GM19463 (cell line): Measurements from ENCODE around the gene S100A8.

Source experiments
- ATAC-seq: cut with Tn5 transposase; IDR thresholded peaks from one replicate; pipeline ENCODE4 v1.9.1; 2021; ENCODE audit warnings: mild to moderate bottlenecking, moderate library complexity; ENCODE audit not compliant: unreplicated experiment

S100A8 gene

GRCh38 chr1:153393926-153394325 lies 3.1 kb upstream of the S100A8 start:
- no peak for ATAC-seq

GRCh38 chr1:153392822-153393221 lies 1.9 kb upstream of the S100A8 start:
- ATAC-seq = no peak

DNA sequence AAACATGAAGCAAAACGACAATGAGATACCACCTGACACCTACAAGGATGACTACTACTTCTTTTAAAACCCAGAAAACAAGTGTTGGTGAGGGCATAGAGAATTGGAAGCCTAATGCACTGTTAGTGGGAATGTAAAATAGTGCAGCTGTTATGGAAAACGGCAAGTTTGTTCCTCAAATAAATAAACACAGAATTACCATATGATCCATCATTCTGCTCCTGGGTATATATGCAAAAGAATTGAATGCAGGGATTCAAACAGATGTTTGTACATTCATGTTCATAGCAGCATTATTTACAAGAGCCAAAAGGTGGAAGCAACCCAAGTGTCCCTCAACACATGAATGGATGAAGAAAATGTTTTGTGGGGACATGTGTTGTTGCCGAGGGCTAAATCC lies 1.4 kb upstream of the S100A8 start:
- no peak for ATAC-seq

- ATAC-seq = no peak
These were observed 647 bp downstream of the S100A8 start for GRCh38 chr1:153389973-153390879.

DNA sequence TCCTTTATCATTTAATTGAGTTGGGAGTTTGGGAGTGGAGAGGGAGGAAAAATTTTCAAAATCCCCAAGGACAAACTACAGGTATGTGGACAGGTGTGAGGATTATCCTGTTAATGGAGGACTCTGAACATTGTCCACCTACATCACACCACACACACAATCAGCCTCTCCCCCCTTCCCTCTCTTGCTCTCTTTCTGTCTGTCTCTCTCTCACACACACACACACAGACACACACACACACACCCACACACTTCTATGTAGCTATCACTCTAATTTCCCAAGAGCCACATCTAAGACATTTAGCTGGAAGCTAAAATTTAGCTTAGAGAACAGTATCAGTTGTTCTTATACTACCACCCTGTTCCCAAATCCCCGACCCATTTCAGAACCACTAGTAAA lies 1.5 kb downstream of the S100A8 start:
- ATAC-seq = no peak

DNA sequence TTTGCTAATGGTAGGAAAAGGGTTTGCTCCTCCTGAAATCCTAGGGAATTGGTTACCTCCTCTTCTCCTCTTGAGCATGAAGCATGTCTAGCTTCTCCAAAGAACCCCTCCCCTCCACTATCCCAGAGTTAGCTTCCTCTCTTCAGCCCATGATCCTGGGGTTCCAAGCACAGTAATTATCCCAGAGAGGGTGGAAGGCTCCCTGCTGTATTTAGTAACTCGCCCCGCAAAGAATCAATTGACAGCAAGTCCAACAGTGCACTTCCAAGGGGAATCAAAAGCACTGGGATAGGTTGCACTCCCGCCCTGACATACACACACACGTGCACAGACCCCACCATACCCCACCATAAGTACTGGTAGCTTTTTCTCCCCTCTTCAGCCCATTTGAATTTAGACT lies 3.1 kb downstream of the S100A8 start:
- no peak for ATAC-seq

GRCh38 chr1:153387001-153387400 lies 3.9 kb downstream of the S100A8 start:
- ATAC-seq = no peak

- ATAC-seq = no peak
These were observed 4.4 kb downstream of the S100A8 start for GRCh38 chr1:153386500-153386901.

GRCh38 chr1:153384958-153385580 lies 5.8 kb downstream of the S100A8 start:
- no peak for ATAC-seq

DNA sequence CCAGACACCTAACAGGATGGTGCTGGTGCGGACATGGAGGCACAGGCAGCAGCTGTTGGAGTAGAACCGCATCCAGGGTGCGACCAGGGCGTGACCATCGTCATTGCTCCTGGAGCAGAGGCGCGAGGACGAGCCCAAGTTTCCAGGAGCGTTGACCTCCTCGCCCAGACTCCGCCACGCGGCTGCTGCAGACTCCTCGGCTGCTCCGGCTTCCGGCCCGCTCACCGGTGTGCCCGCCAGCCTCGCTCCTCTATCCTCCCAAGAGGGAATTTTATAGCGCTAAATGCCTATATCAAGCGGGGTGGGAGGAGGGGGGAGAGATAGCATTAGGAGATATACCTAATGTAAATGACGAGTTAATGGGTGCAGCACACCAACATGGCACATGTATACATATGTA lies 10.2 kb downstream of the S100A8 start:
- no peak for ATAC-seq

DNA sequence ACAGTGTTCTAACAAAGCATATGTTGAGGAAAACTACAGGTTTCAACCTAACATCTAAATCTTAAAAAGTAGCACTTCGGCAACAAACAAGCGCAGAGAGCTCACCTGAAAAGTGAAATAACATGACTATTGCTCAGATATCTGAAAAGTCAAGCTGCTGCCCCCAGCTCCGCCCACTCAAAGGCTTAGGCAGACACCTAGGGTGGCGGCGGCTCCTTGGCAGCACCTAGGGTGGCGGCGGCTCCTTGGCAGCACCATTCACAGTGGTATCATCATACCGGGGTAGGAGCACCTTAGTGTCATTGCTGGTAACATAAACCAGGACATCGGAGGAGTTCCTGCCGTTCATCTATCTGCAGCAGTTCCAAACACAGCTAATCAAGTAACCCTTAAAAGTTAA lies 11.3 kb downstream of the S100A8 start:
- ATAC-seq = no peak

- ATAC-seq = no peak
These were observed 15.4 kb downstream of the S100A8 start, which contains the start of gene S100A12 for GRCh38 chr1:153375511-153375910. Gene S100A12, minus strand, starts transcription at chr1:153375621. Its CDS starts 1,029 bp downstream, at chr1:153374592.

DNA sequence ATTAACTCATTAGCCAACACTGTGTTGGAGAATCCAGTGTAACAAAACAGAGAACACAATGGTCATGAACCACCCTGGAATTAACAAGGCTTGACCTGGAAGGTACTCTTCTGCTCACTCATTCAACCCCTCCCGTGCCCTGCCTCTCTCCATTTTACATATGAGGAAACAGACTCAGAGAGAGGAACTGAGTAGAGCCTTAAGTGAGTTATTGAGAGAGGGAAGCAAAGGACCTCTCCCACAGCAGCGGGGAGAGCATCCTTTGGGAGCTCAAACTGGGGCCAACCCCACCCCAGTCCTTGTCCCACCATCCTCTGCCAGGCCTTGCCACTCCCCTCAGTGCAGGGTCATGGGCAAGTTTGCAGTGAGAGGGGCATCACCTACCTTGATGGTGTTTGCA lies 16.8 kb downstream of the S100A8 start:
- no peak for ATAC-seq

GRCh38 chr1:153372571-153372970 lies 18.3 kb downstream of the S100A8 start:
- no peak for ATAC-seq

GRCh38 chr1:153371231-153371630 lies 19.6 kb downstream of the S100A8 start:
- no peak for ATAC-seq

GRCh38 chr1:153370146-153370545 lies 20.7 kb downstream of the S100A8 start:
- no peak for ATAC-seq

GRCh38 chr1:153368495-153368894 lies 22.4 kb downstream of the S100A8 start:
- ATAC-seq = no peak

- no peak for ATAC-seq
These were observed 23.8 kb downstream of the S100A8 start for GRCh38 chr1:153367090-153367489.

GRCh38 chr1:153366261-153366660 lies 24.6 kb downstream of the S100A8 start:
- ATAC-seq = no peak

- ATAC-seq = no peak
These were observed 25.2 kb downstream of the S100A8 start for GRCh38 chr1:153365696-153366095.

- no peak for ATAC-seq
These were observed 25.9 kb downstream of the S100A8 start for GRCh38 chr1:153364766-153365666.
